GM06990 (cell line): ENCODE measurements around the gene DMAC2L.
"Not testable (repeated sequence)": the region's sequence is repeated elsewhere in the genome, so short reads cannot be mapped to it uniquely, and the experiment has no call there.

Source experiments
- DNase-seq: peaks from one replicate; pipeline ENCODE4 v3.0.0-alpha.2; 2011; ENCODE audit not compliant: insufficient read length; ENCODE audit errors: extremely low read depth
- H3K27me3 ChIP-seq: replicated peaks from 2 replicates; pipeline ENCODE4 v1.6.0; 2011; ENCODE audit warnings: low read length; ENCODE audit not compliant: control insufficient read depth, insufficient read depth
- H3K36me3 ChIP-seq: 2 replicates; pipeline ENCODE4 v1.5.1; 2011; ENCODE audit warnings: low read length; ENCODE audit not compliant: control insufficient read depth, insufficient read depth
- H3K4me3 ChIP-seq: replicated peaks from 2 replicates; pipeline ENCODE4 v1.5.1; 2011; ENCODE audit warnings: low read depth, mild to moderate bottlenecking, control low read depth, low read length
- TF ChIP-seq, protein P1 (sequence below): IDR thresholded peaks from 2 replicates; pipeline ENCODE4 v1.5.1; 2011; ENCODE audit warnings: low read length, control low read depth, mild to moderate bottlenecking, inconsistent platforms; ENCODE audit not compliant: insufficient read depth, poor library complexity, severe bottlenecking

DMAC2L gene

DNA sequence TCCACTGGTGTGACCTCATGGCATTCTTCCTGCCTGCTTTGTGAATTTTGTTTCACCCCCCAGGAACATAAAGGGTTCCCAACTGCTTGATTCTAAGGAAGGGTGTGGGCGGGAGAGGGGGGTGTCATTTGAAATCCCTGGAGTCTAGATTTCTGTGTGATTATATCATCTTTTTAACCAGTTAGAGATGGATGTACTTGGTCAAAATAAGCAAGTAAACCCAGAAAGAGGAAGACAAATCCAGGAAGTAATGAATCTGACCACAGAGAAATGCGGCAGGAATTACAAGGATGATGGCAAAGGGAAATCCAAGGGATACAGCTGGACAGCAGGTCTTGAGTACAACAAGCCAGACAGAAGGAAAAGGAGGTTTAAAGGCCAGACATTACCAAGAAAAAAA lies 38.9 kb downstream of the DMAC2L start:
- no peaks in the 10 kb centered on the region; the same call in 1 of the 2 replicates for H3K36me3 ChIP-seq
- DNase-seq = no peak
- H3K4me3 ChIP-seq = no peak overlapping the region
- H3K27me3 ChIP-seq = no peaks in the 10 kb centered on the region
- TF ChIP-seq, protein P1, sequence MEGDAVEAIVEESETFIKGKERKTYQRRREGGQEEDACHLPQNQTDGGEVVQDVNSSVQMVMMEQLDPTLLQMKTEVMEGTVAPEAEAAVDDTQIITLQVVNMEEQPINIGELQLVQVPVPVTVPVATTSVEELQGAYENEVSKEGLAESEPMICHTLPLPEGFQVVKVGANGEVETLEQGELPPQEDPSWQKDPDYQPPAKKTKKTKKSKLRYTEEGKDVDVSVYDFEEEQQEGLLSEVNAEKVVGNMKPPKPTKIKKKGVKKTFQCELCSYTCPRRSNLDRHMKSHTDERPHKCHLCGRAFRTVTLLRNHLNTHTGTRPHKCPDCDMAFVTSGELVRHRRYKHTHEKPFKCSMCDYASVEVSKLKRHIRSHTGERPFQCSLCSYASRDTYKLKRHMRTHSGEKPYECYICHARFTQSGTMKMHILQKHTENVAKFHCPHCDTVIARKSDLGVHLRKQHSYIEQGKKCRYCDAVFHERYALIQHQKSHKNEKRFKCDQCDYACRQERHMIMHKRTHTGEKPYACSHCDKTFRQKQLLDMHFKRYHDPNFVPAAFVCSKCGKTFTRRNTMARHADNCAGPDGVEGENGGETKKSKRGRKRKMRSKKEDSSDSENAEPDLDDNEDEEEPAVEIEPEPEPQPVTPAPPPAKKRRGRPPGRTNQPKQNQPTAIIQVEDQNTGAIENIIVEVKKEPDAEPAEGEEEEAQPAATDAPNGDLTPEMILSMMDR = no peak

DNA sequence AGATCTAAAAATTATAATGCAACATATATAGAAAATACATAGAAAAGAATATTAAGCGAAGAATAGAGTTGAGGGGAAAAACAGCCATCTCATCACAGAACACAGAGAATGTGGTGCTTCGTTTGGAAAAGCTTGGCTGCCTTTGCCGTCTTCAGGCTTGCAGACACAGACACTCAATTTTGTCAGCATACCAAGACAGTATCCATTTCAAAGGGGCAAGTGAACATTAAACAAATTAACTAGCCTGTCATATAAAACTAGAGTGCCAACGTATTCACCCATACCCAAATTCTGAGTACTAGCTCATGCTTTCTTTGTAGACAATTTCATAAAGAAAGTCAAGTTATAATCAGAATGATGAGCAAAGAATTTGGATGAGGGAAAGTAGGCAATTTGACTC lies 40.5 kb downstream of the DMAC2L start:
- TF ChIP-seq, protein P1 = no peak
- no peaks in the 10 kb centered on the region for H3K27me3 ChIP-seq
- DNase-seq = no peak
- no peak overlapping the region for H3K4me3 ChIP-seq
- H3K36me3 ChIP-seq = no peaks in the 10 kb centered on the region; the same call in none of the 2 replicates

DNA sequence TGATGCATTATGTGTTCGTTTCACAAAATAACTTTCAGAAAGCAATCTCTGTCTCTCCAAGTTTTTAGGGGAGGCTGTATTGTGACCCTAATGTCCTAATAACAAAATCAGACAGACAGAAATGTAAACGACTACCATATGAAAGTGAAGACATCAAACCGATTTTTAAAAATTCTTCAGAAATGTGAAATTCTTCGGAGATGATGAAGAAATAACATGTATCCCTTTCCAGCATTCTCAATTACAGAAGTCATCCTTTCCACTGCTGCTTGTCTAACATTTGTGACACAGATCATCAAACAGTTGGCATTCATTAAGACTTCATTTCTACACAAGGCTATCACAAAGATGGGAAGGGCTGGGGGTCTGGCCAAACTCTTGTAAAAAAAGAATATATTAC lies 41.0 kb downstream of the DMAC2L start:
- no peaks in the 10 kb centered on the region; the same call in none of the 2 replicates for H3K36me3 ChIP-seq
- DNase-seq = no peak
- H3K27me3 ChIP-seq = no peaks in the 10 kb centered on the region
- no peak overlapping the region for H3K4me3 ChIP-seq
- TF ChIP-seq, protein P1 = no peak

DNA sequence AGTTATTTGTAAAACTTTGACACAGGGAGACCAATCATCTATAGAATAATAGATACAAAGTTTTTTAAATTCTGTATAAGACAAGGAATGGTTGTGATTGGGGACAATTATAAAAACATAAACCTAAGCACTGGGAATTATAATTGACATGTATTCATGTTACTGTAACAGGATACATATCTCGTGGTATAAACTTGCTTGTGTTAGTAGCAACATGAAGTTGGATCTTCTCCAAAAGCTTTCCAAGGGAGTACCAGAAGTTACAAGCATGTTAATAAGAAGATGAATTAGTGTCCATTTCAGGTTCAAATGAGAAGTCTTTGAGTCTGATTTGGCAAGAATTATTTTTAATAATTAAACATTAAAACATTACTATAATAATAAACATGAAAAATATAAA lies 42.4 kb downstream of the DMAC2L start:
- no peaks in the 10 kb centered on the region for H3K27me3 ChIP-seq
- no peak overlapping the region for H3K4me3 ChIP-seq
- H3K36me3 ChIP-seq = no peaks in the 10 kb centered on the region; the same call in none of the 2 replicates
- TF ChIP-seq, protein P1 = no peak
- no peak for DNase-seq

DNA sequence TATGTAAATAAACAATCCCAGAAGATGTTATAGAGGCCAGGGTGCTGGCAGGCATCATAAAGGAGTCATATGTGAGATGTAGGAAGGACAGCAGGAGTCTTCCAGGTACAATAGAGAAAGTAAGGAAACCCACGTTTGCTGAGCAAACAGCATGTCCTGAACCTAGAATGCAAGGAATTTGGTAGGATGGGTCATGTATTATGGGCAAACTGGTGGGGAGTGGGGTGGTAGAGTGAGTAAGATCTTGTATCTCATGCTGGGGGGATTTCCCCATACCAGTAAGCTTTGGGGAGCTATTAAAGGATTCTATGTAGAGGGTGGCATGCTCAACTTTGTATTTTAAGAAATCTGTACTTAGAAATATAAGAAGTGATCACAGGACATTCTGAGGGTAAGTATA lies 43.6 kb downstream of the DMAC2L start:
- no peak overlapping the region for H3K4me3 ChIP-seq
- no peak for DNase-seq
- H3K27me3 ChIP-seq = no peaks in the 10 kb centered on the region
- no peaks in the 10 kb centered on the region; the same call in none of the 2 replicates for H3K36me3 ChIP-seq
- TF ChIP-seq, protein P1 = no peak

DNA sequence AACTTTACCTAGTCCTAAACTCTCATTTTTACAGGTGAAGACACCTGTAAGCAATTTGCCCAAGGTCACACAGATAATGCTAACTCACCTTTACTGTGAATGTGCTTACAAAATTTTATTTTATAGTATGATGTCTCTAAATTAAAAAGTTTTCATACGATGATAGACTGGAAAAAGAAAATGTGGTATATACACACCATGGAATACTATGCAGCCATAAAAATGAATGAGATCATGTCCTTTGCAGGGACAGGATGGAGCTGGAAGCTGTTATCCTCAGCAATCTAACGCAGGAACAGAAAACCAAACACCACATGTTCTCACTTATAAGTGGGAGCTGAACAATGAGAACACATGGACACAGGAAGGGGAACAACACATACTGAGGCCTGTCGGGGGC lies 44.2 kb downstream of the DMAC2L start:
- DNase-seq = not testable (repeated sequence)

More for the DNA sequence above, 44.2 kb downstream of the DMAC2L start:
- not testable (repeated sequence) for H3K36me3 ChIP-seq, H3K4me3 ChIP-seq, H3K27me3 ChIP-seq
